ENCODE measurements around the gene TSR3.

Gene TSR3

DNA sequence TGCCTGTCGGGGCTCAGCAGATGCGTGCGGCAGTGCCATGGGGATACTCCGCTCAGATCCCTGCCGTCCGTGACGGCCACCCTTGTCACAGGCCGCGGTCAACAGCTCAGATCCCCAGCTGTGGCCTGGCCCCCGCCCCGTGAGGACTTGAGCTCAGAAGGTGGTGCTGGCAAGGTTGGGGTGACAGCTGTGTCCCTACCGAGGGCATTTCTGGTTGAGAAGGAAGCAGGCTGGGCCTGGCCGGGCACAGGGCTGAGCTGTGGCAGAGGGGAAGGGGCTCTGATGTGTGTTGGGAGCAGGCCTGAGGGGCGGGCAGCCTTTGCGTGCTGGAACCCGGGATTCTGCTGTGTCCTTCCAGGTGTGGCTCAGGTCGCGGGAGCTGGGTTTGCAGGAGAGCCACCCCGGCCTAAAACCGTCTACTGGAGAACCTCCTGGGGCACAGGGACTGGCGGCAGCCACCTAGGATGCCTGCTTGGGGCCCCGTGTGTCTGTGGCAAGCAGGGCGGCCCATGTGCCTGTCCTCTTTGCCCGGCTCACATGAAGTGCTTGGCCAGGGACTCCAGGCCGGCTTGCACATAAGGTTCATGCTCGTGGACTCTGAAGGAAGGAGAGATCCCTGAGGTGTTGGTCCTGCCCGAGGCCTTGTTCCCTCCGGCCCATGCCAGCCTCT, 37.1 kb downstream of the TSR3 start:
- Histone ChIP-seq H3K4me3 (replicated peaks; ENCODE audit: low read depth, low read length) (no peak overlapping the region), H3K27me3 (replicated peaks; ENCODE audit: control insufficient read depth, insufficient read depth, low read length) (no peaks in the 10 kb centered on the region), H3K36me3 (ENCODE audit: control insufficient read depth, insufficient read depth, low read length) (peaks cover 47% of the 10 kb centered on the region)
- TF ChIP-seq, protein P1, sequence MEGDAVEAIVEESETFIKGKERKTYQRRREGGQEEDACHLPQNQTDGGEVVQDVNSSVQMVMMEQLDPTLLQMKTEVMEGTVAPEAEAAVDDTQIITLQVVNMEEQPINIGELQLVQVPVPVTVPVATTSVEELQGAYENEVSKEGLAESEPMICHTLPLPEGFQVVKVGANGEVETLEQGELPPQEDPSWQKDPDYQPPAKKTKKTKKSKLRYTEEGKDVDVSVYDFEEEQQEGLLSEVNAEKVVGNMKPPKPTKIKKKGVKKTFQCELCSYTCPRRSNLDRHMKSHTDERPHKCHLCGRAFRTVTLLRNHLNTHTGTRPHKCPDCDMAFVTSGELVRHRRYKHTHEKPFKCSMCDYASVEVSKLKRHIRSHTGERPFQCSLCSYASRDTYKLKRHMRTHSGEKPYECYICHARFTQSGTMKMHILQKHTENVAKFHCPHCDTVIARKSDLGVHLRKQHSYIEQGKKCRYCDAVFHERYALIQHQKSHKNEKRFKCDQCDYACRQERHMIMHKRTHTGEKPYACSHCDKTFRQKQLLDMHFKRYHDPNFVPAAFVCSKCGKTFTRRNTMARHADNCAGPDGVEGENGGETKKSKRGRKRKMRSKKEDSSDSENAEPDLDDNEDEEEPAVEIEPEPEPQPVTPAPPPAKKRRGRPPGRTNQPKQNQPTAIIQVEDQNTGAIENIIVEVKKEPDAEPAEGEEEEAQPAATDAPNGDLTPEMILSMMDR (IDR thresholded peaks at IDR 0.05; ENCODE audit: insufficient read depth, low read length, poor library complexity, severe bottlenecking), result no peak
- no peak for DNase-seq (ENCODE audit: extremely low read depth, insufficient read length)

DNA sequence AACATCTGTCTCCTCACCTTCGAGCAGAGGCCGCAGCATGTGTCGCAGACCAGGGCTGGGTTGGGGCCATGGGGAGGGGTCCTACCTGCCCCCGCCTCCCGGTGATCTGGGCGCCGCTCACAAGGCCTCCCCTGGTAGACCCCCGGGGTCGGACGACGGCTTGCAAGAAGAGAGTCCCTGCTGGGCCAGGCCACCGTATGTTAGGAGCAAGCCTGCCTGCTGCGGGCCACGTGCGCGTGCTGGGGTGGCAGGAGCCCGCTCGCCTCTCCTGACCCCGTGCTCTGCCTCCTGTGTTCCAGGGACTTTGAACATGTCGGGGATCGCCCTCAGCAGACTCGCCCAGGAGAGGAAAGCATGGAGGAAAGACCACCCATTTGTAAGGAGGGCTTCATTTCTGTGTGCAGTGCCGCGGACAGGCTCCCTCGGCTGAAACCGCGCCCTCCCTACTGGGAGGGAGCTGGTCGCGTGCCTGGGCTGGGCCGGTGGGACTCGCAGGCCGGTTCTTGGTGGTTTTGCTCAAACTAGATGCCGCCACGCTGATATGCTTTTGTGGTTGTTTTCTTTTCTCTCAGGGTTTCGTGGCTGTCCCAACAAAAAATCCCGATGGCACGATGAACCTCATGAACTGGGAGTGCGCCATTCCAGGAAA, 37.8 kb downstream of the TSR3 start:
- Histone ChIP-seq H3K27me3 (replicated peaks; ENCODE audit: control insufficient read depth, insufficient read depth, low read length) (no peaks in the 10 kb centered on the region), H3K4me3 (replicated peaks; ENCODE audit: low read depth, low read length) (no peak overlapping the region), H3K36me3 (ENCODE audit: control insufficient read depth, insufficient read depth, low read length) (peaks cover 41% of the 10 kb centered on the region)
- TF ChIP-seq, protein P1 (IDR thresholded peaks at IDR 0.05; ENCODE audit: insufficient read depth, low read length, poor library complexity, severe bottlenecking), result no peak
- DNase-seq (ENCODE audit: extremely low read depth, insufficient read length), result peak; percentile 15

GRCh38 chr16:1312903-1313302, 38.8 kb downstream of the TSR3 start:
- DNase-seq (ENCODE audit: extremely low read depth, insufficient read length), result peak; percentile 13
- TF ChIP-seq, protein P1 (IDR thresholded peaks at IDR 0.05; ENCODE audit: insufficient read depth, low read length, poor library complexity, severe bottlenecking), result no peak
- no peak overlapping the region for H3K4me3 ChIP-seq (replicated peaks; ENCODE audit: low read depth, low read length)
- H3K27me3 ChIP-seq (replicated peaks; ENCODE audit: control insufficient read depth, insufficient read depth, low read length), result no peaks in the 10 kb centered on the region
- H3K36me3 ChIP-seq (ENCODE audit: control insufficient read depth, insufficient read depth, low read length), result peaks cover 36% of the 10 kb centered on the region

DNA sequence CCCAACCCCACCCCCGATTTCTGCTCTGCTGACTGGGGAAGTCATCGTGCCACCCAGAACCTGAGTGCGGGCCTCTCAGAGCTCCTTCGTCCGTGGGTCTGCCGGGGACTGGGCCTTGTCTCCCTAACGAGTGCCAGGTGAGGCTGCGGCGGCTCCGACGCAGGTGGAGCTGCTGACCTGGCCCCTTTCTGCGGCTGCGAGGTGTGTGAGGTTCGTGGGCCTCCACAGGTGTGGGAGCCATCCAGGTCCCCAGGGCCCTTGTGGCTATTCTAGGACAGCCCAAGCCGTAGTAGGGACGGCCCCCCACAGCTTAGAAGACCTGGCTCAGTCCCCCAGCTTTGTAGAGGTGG, 39.2 kb downstream of the TSR3 start:
- no peaks in the 10 kb centered on the region for H3K27me3 ChIP-seq (replicated peaks; ENCODE audit: control insufficient read depth, insufficient read depth, low read length)
- H3K4me3 ChIP-seq (replicated peaks; ENCODE audit: low read depth, low read length), result no peak overlapping the region; the same call in 1 of the 2 replicates
- H3K36me3 ChIP-seq (ENCODE audit: control insufficient read depth, insufficient read depth, low read length), result peaks cover 31% of the 10 kb centered on the region
- TF ChIP-seq, protein P1 (IDR thresholded peaks at IDR 0.05; ENCODE audit: insufficient read depth, low read length, poor library complexity, severe bottlenecking), result no peak
- DNase-seq (ENCODE audit: extremely low read depth, insufficient read length), result no peak

DNA sequence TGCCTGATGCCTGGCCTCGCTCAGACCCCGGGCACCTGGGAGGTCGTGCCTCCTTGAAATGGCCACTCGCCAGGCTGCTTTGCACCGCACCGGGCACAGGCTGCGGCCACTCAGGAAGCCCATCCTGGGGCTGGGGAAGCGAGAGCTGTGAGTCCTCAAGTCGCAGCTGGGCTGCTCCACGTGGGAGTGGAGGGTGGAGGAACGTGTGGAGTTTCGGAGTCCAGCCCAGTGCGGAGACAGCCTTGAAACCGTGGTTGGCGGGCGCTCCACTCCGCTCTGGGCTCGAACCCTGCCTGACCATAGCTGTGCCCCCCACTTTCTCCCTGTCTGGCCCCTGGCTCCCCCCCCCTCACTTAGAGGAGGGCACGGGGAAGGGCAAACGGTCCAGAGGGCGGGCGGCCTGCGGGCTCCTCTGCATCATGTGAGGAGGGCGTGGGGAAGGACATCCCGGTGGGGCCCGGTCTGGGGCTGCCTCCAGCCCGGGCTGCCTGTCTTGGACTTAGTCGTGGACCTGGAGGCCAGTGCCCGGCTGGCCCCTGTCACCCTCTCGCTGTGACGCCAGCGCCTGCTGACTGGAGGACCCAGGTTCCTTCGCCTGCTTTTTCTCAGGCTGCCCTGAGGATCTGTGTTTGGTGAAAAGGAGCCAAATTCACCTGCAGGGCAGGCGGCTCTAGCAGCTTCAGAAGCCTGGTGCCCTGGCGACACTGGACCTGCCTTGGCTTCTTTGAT, 39.8 kb downstream of the TSR3 start:
- peaks cover 31% of the 10 kb centered on the region for H3K36me3 ChIP-seq (ENCODE audit: control insufficient read depth, insufficient read depth, low read length)
- TF ChIP-seq, protein P1 (IDR thresholded peaks at IDR 0.05; ENCODE audit: insufficient read depth, low read length, poor library complexity, severe bottlenecking), result no peak
- no peak for DNase-seq (ENCODE audit: extremely low read depth, insufficient read length)
- no peaks in the 10 kb centered on the region for H3K27me3 ChIP-seq (replicated peaks; ENCODE audit: control insufficient read depth, insufficient read depth, low read length)
- H3K4me3 ChIP-seq (replicated peaks; ENCODE audit: low read depth, low read length), result peak overlapping the region; percentile 96

Data from GM06990 (cell line).